ENCODE data around the gene PLA2G4D.

DNA sequence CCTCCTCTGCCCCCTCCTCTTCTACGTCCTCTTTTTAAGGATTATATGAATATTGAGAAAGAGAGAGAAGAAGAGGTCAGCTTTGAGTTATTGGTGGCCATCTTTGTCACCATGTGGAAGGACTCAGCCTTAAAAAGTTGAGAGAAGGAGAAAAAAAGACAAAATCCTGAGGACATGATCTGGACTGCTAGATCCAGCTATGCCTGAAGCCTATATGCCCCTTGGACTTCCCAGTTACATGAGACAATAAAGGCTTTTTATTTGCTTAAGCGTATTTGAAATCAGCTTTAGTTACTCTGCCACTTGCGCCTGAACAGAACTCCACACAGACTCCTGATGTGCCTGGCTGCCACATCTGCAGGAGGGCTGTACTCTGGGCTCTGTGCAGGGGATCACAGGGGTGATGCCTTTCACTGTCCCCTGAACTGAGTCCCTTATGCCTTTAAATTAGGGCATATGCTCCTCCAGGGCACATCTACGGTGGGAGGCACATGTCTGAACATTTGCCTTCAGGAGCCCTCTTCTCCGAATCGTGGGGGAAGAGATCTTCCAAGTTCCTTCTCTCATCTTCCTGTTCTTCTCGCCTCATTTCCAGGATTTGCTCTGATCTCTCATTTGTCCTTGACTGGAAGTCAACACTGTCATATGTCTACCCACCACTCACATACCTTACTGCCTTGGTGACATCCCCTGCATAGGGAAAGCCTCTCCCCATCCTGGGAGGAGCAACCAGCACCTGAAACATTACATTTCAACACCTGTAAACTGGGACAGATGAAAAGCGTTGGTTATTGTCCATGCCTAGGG is 59.5 kb downstream of the PLA2G4D start:
- TF ChIP-seq, protein P1, sequence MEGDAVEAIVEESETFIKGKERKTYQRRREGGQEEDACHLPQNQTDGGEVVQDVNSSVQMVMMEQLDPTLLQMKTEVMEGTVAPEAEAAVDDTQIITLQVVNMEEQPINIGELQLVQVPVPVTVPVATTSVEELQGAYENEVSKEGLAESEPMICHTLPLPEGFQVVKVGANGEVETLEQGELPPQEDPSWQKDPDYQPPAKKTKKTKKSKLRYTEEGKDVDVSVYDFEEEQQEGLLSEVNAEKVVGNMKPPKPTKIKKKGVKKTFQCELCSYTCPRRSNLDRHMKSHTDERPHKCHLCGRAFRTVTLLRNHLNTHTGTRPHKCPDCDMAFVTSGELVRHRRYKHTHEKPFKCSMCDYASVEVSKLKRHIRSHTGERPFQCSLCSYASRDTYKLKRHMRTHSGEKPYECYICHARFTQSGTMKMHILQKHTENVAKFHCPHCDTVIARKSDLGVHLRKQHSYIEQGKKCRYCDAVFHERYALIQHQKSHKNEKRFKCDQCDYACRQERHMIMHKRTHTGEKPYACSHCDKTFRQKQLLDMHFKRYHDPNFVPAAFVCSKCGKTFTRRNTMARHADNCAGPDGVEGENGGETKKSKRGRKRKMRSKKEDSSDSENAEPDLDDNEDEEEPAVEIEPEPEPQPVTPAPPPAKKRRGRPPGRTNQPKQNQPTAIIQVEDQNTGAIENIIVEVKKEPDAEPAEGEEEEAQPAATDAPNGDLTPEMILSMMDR (IDR thresholded peaks at IDR 0.05; ENCODE audit: low read depth, low read length, poor library complexity, severe bottlenecking): no peak
- TF ChIP-seq EZH2phosphoT487 (IDR thresholded peaks at IDR 0.05; ENCODE audit: borderline replicate concordance, low read length): no peak
